ENCODE data around the gene PTGER1.
A peak's percentile ranks its signal among the peaks of the same experiment; 100 is the strongest.

PTGER1 gene

DNA sequence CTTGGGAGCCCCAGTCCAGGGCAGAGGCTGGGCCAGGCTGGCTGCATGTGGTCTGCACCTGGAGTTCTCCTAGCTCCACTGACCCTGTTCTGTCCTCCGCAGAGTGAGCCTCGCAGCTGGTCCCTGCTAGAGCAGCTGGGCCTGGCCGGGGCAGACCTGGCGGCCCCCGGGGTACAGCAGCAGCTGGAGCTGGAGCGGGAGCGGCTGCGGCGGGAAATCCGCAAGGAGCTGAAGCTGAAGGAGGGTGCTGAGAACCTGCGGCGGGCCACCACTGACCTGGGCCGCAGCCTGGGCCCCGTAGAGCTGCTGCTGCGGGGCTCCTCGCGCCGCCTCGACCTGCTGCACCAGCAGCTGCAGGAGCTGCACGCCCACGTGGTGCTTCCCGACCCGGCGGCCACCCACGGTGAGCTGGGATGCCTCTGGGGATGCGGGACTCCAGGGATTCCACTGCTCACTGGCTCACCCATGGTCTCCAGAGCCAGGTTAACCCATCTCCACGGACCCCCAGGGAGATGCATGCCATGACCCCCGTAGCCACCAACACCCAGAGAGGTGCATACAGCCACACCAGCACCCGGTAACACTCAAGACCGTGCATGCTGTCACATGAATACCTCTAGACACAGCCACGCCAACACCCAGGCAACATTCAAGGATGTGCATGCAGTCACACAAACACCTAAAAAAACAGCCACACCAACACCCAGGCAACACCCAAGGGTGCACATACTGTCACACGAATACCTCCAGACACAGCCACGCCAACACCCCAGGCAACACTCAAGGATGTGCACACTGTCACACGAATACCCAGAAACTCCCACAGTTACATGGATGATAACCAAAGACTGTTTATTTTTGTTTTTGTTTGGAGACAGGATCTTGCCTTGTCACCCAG lies 33.9 kb downstream of the PTGER1 start:
- no peak for DNase-seq (ENCODE audit: low read depth)

DNA sequence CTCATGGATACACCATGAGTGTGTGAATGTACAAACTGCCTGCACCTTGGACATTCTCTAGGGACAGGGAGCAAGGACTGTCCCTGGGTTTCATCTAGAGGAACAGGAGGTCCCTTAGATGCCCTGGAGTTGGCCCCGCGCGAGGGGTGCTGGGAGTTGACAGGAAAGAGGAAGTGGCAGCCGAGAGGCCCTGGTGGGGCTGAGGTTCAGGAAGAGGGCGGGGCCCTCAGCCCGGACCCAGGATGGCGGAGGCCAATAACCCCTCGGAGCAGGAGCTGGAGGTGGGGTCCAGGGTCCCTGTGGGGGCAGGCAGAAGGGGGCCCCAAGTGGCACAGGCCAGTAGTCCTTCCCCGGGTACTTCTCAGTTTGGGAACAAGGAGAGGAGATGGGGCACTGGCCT lies 35.1 kb downstream of the PTGER1 start:
- peak; percentile 64 for DNase-seq (ENCODE audit: low read depth)

DNA sequence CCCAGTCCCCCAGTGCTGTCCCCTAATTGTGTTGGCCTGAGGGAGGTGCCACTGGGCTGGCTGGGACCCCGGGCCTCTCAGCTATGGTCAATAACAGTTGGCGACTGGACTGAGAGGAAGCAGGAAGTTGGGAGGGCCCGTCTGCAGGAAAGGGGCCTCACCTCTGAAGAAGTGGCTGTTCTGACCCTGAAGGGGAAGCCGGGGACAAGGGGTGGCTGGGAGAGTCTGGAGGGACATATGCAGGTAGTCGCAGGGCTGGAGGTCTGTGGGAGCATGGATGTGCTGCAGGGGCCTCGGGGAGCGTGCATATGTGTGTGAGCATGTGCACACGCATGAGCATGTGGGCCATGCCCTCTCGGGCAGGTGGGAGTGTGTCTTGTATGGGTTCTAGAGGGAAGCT lies 36.1 kb downstream of the PTGER1 start:
- DNase-seq (ENCODE audit: low read depth), result no peak

DNA sequence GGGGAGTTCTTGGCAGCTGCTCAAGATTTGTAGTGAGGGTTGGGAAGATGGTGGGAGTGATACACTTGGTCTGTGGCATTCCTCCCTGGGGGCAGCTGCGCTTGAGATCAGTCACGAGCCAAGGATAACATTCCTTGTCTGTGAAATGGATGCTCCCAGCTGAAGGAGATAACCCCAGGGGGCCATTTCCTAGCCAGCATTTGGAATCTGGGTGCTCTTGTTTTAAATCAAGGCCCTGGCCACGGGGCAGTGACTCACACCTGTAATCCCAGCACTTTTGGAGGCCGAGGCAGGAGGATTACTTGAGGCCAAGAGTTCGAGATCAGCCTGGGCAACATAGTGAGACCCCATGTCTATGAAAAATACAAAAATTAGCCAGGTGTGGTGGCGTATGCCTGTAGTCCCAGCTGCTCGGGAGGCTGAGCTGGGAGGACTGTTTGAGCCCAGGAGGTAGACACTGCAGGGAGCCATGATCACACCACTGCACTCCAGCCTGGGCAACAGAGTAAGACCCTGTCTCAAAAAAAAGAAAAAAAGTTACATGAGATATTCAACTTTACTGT lies 37.5 kb downstream of the PTGER1 start:
- no peak for DNase-seq (ENCODE audit: low read depth)

DNA sequence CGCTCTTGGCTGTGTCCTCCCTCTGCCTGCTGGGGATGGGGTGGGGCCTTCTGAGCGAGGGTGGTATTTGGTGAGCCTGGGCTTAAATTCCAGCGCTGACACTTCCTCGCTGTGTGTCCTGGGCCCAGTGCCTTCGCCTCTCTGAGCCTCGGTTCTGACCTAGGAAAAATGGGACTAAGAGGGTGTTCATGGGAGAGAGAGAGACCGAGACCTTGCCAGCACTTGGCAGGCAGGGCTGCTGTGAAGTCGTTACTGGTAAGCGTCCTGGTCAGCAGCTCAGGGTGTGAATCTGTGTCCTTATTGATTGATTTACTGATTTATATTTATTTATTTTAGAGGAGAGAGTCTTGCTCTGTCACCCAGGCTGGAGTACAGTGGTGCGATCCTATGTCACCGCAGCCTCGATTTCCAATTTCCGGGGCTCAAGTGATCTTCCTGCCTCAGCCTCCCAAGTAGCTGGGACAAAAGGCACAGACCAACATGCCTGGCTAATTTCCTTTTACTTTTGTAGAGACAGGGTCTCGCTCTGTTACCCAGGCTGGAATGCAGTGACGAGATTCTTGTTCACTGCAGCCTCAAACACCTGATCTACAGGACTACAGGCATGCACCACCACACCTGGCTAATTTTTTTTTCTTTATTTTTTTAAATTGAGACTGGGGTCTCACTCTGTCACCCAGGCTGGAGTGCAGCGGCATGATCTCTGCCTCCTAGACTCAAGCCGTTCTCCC lies 39.7 kb downstream of the PTGER1 start:
- DNase-seq (ENCODE audit: low read depth), result no peak

DNA sequence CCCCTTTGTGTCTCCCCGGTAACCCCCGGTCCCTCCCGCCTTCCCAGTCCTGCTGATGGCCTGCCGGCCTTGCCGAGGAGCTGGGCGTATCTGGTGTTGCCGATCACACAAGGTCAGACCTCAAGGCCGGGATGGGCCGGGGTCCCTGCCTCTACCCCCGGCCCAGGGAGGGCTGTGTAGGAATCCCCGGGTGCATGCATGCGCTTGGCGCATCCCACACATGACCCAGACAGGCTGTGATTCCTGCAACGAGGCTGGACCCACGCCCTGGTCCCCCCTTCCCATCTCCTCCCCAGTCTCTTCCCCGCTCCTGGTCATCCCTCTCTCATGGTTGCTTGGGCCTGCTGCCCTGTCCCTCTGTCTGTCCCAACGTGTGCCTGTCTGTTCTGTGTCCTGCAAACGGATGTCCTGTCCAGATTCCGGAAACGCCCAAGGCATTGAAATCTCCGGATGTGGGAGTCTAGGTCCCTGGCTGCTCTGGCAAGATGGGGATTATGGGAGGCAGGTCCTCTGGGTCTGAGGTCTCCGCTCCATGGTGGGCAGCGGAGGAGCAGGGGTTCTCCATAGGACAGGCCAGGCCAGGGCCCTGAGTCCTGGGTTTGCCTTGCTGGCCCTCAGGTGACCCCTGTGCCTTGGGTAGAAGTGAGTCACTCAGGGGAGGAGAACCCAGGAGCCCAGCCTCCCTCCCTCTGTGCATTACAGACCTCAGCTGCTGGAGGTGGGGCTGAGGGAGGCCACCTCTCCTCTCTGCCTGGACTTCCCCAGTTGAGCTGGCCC lies 40.4 kb downstream of the PTGER1 start:
- DNase-seq (ENCODE audit: low read depth), result no peak

DNA sequence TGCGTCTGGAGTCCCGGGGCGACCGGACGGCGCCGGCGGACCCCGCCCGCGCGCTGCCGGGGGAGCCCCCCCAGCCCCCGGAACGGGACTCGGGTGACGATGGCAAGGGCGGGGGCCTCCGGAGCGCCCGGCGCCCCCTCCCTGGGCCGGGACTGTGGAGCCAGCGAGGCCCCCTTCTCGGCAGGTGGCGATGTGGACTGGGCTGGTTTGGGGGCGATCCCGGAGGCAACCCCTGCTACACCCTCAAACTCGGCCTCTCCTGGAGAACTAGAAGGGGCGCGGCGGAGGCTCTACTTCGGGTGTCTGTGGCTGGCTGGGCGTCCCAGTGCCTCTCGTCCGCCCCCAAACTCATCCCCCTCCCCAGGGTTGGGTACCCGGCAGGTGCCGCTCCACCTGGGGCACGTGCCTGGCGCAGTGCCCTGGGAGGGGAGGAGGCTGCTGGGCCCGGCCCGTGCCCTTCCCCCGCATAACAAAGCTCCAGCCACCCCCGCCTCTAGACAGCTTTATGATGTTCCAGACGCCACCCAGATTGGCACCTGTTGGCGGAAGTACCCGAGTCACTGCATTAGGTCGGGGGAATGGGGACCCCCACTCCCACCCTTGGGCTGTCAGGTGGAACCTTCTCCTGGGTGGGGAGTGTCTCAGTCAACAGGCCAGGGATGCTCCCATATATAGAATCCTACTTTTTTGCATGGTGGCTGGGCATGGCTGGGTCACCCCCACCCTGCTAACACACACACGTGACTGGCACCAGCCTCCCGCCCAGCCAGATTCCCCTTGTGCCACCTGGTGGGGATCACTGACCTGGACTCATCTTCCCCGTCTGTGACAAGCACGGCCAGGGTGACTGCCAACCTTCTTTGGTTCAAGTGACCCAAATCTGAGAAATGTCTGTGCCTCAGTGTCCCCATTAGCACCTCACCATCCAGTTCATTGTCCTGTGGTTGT lies 41.3 kb downstream of the PTGER1 start:
- no peak for DNase-seq (ENCODE audit: low read depth)

DNA sequence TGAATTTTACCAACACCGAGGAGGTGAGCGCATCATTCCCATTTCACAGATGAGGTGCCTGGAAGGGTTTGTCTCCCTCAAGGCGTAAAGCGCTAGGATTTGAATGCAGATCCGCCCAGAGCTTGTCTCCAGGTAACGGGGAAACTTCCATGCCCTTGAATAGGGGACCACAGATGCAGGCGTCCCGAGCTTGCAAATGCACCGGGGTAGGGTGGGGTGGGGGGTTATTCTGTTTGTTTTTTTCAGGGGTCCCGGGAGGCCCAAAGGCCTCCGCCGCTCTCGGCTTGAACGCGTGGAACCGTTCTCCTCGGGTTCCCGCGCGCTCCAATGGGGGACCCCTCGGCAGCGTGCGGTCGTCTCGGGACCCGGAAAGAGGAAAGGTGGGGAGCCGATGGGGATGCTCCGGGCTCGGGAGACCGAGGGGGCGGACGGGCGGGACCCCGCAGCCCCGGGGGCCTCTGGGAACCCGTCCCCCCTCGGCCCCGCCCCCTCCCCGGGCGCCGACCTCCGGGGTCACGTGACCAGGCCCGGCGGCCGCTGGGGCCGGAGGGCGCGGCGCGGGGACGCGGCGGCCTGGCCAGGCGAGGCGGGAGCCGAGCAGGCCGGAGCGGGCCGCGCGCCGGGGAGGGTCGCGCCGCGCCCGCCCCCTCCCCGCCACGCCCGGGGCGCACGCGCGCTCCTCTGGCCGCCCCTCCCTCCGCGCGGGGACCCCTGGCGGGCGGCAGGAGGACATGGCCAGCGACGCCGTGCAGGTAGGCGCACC lies 42.2 kb downstream of the PTGER1 start, which contains the start of gene PKN1:
Gene PKN1 (plus strand): TSS at position 516 of the 763 bp plus-strand sequence. CDS start 216 bp downstream, at position 732.
- no peak for DNase-seq (ENCODE audit: low read depth)

DNA sequence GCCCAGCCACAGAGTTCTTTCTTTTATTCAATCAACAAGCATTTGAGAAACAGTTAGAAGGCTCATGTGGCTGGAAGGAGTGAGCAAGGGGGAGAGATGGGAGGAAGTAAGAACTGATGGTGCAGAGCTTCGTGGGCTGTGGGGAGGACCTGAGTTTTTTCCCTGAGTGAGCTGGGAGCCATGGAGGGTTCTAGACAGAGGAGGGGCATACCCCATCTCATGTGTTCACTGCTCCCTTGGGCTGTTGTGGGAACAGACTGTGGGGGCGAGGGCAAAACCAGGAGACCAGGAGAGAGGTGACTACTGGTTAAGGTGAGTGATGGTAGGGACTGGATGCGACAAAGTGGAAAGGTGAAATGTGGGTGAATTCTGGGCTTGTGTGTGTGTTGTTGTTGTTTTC lies 44.4 kb downstream of the PTGER1 start:
- DNase-seq (ENCODE audit: low read depth), result no peak

DNA sequence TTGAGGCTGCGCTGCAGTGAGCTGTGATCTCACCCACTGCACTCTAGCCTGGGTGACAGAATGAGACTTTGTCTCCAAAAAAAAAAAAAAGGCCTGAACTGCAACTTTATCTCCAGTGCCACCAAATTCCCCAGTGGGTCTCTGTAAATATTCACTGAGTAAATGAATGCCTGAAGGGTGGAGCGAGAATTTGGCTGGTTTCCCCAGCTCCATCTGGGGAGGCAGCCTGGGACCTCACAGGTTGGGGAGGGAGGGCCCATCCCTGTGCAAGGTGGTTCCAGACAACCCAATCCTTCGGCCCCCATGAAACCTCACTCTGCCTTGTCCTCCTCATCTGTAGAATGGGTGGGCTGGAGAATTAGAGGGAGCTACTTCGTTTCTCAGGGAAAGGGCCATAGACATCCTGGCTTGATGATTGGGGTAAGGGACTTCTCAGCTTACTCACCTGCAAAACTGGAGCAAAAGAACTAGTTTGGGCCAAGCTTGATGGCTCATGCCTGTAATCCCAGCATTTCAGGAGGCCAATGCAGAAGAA lies 46.2 kb downstream of the PTGER1 start:
- DNase-seq (ENCODE audit: low read depth), result no peak

DNA sequence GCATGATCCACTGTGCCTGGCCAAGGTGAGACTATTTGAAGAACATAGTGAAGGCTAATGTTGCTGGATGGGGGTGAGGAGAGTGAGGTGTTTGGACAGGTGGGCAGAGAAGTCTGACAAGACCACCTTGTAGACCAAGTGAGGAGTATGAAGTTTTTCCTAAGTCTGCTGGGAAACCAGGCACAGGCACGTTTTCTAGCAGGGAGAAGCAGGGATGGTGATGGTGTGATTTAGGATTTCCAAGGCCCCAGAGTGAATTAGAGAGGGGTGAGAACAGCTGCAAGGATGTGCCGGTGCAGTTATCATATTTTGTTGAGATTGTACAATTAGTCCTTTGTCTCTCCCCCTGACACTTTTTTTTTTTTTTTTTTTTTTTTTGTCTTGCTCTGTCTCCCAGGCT lies 47.7 kb downstream of the PTGER1 start:
- DNase-seq (ENCODE audit: low read depth), result no peak

DNA sequence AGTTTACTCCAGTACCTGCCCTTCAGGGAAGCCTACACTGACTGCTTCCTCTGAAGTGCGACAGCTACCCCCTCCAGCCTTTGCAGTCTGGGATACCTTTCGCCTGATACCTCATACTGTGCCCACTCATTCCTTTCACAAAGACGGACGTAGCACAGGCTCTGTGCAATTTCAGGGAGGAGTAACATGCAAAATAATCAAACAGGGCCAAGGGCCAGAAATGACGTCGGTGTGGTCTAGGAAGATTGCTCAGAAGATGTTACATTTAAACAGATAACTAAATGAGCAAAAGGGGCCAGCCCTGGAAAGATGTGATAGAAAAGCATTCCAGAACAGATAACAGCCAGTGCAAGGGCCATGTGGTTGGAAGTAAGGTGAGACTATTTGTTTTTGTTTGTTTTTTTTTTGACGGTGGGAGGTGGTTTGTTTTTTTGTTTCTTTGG lies 49.4 kb downstream of the PTGER1 start:
- no peak for DNase-seq (ENCODE audit: low read depth)

Measured in stimulated activated CD8-positive, alpha-beta memory T cell treated with anti-CD3 and anti-CD28 coated beads, Interleukin-7, amount 100 ng/mL, for 24 hours (primary cell).